ENCODE data around the gene SLC26A6. TPM values are rescaled to one million over a fixed set of nuclear protein-coding genes. Genes with fewer than 3 reads are reported as not detected.

The SLC26A6 gene
- total RNA-seq, 2 donors from 2014 or later: 18.4 to 30.0 TPM

DNA sequence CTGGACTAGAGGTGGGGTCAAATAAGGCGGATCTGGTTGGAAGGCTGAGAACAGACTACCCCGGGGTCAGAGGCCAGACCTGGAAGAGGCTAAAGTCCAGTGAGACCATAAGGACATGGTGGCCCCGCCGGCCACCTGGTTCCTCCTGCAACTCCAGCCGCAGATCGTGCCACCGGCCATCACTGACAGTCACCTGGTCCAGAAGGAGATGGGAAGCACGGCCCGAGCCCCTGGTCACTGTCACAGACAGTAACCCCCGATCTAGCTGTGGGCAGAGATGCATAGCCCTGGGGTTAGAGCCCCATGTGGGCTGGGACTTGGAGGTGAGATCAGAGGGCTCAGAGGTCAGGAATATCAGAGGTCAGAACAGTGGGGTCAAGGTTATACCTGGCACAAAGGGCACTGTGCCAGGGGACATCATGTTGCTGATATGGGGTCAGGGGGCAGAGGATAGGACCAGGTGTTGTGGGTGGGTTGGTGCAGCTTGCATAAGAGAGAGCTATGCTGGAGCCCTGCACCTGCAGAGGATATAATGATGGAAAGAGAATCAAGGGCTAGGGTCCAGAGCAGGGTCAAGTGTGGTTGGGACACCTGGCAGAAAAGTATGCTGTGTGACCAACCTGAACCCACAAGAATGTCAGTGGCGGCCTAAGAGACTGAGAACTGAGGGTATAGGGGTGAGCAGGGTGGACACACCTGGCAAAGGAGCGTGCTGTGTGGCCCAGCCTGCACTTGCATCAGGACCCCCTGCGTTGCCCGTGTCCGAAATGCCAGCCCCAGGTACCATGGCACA is 17.9 kb upstream of the SLC26A6 start:
- no peak for DNase-seq (ENCODE audit: low spot score)
- Histone ChIP-seq H3K9me3 (no peaks in the 10 kb centered on the region), H3K27me3 (replicated peaks; ENCODE audit: insufficient read depth) (no peaks in the 10 kb centered on the region), H3K4me3 (no peak overlapping the region), H3K27ac (no peak overlapping the region), H3K4me1 (replicated peaks) (no peaks in the 10 kb centered on the region), H3K36me3 (no peaks in the 10 kb centered on the region)
- WGBS: 93% methylated on average over 15 of the region's 15 CpGs
- no peak for TF ChIP-seq POLR2AphosphoS5 (IDR thresholded peaks at IDR 0.05)
- TF ChIP-seq POLR2A (IDR thresholded peaks at IDR 0.05): no peak
- TF ChIP-seq, protein P1, sequence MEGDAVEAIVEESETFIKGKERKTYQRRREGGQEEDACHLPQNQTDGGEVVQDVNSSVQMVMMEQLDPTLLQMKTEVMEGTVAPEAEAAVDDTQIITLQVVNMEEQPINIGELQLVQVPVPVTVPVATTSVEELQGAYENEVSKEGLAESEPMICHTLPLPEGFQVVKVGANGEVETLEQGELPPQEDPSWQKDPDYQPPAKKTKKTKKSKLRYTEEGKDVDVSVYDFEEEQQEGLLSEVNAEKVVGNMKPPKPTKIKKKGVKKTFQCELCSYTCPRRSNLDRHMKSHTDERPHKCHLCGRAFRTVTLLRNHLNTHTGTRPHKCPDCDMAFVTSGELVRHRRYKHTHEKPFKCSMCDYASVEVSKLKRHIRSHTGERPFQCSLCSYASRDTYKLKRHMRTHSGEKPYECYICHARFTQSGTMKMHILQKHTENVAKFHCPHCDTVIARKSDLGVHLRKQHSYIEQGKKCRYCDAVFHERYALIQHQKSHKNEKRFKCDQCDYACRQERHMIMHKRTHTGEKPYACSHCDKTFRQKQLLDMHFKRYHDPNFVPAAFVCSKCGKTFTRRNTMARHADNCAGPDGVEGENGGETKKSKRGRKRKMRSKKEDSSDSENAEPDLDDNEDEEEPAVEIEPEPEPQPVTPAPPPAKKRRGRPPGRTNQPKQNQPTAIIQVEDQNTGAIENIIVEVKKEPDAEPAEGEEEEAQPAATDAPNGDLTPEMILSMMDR (IDR thresholded peaks at IDR 0.05): no peak
- intact Hi-C loops (cut with DNase I): no loop called here

GRCh38 chr3:48651771-48652170 is 16.5 kb upstream of the SLC26A6 start:
- H3K4me1 ChIP-seq (replicated peaks): no peaks in the 10 kb centered on the region
- H3K36me3 ChIP-seq: no peaks in the 10 kb centered on the region
- H3K9me3 ChIP-seq: no peaks in the 10 kb centered on the region
- TF ChIP-seq, protein P1 (IDR thresholded peaks at IDR 0.05): no peak
- TF ChIP-seq POLR2AphosphoS5 (IDR thresholded peaks at IDR 0.05) (no peak), POLR2A (IDR thresholded peaks at IDR 0.05) (no peak)
- H3K27me3 ChIP-seq (replicated peaks; ENCODE audit: insufficient read depth): no peaks in the 10 kb centered on the region
- intact Hi-C loops (cut with DNase I): no loop called here
- H3K4me3 ChIP-seq: no peak overlapping the region
- 86% methylated on average over 11 of the region's 11 CpGs for WGBS
- no peak for DNase-seq (ENCODE audit: low spot score)
- H3K27ac ChIP-seq: no peak overlapping the region

- TF ChIP-seq, protein P1 (IDR thresholded peaks at IDR 0.05): no peak
- TF ChIP-seq POLR2A (IDR thresholded peaks at IDR 0.05) (no peak), POLR2AphosphoS5 (IDR thresholded peaks at IDR 0.05) (no peak)
- H3K9me3 ChIP-seq: no peaks in the 10 kb centered on the region
- no peaks in the 10 kb centered on the region for H3K36me3 ChIP-seq
- H3K4me3 ChIP-seq: no peak overlapping the region
- H3K4me1 ChIP-seq (replicated peaks): no peaks in the 10 kb centered on the region
- WGBS: 83% methylated on average over 12 of the region's 12 CpGs
- no peaks in the 10 kb centered on the region for H3K27me3 ChIP-seq (replicated peaks; ENCODE audit: insufficient read depth)
- no peak for DNase-seq (ENCODE audit: low spot score)
- no peak overlapping the region for H3K27ac ChIP-seq
- intact Hi-C loops (cut with DNase I): no loop called here
Measured at GRCh38 chr3:48650723-48651122, 15.5 kb upstream of the SLC26A6 start.

- WGBS: 90% methylated on average over 11 of the region's 15 CpGs
- Histone ChIP-seq H3K9me3 (no peaks in the 10 kb centered on the region), H3K36me3 (no peaks in the 10 kb centered on the region), H3K27ac (no peak overlapping the region), H3K4me3 (no peak overlapping the region), H3K27me3 (replicated peaks; ENCODE audit: insufficient read depth) (no peaks in the 10 kb centered on the region), H3K4me1 (replicated peaks) (no peaks in the 10 kb centered on the region)
- no peak for DNase-seq (ENCODE audit: low spot score)
- intact Hi-C loops (cut with DNase I): no loop called here
- TF ChIP-seq POLR2AphosphoS5 (IDR thresholded peaks at IDR 0.05) (no peak), POLR2A (IDR thresholded peaks at IDR 0.05) (no peak)
- TF ChIP-seq, protein P1 (IDR thresholded peaks at IDR 0.05): no peak
Measured at GRCh38 chr3:48648188-48648850, 13.1 kb upstream of the SLC26A6 start.
